Activated CD4-positive, alpha-beta T cell treated with anti-CD3 and anti-CD28 coated beads, Interleukin-2, amount 50 U/mL, for 16 hours (primary cell): ENCODE measurements around the gene PUM2.
"Not testable (repeated sequence)": the region's sequence is repeated elsewhere in the genome, so short reads cannot be mapped to it uniquely, and the experiment has no call there.

Experiments
- DNase-seq: peaks from one replicate; pipeline ENCODE4 v3.0.0-alpha.2; 2020

Gene PUM2, protein sequence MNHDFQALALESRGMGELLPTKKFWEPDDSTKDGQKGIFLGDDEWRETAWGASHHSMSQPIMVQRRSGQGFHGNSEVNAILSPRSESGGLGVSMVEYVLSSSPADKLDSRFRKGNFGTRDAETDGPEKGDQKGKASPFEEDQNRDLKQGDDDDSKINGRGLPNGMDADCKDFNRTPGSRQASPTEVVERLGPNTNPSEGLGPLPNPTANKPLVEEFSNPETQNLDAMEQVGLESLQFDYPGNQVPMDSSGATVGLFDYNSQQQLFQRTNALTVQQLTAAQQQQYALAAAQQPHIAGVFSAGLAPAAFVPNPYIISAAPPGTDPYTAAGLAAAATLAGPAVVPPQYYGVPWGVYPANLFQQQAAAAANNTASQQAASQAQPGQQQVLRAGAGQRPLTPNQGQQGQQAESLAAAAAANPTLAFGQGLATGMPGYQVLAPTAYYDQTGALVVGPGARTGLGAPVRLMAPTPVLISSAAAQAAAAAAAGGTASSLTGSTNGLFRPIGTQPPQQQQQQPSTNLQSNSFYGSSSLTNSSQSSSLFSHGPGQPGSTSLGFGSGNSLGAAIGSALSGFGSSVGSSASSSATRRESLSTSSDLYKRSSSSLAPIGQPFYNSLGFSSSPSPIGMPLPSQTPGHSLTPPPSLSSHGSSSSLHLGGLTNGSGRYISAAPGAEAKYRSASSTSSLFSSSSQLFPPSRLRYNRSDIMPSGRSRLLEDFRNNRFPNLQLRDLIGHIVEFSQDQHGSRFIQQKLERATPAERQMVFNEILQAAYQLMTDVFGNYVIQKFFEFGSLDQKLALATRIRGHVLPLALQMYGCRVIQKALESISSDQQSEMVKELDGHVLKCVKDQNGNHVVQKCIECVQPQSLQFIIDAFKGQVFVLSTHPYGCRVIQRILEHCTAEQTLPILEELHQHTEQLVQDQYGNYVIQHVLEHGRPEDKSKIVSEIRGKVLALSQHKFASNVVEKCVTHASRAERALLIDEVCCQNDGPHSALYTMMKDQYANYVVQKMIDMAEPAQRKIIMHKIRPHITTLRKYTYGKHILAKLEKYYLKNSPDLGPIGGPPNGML

GRCh38 chr2:20350753-20351554, at the start of gene PUM2:
Gene PUM2, minus strand, starts transcription at chr2:20350844. Its CDS starts 23,484 bp downstream, at chr2:20327360.
- peak; percentile 97 for DNase-seq

DNA sequence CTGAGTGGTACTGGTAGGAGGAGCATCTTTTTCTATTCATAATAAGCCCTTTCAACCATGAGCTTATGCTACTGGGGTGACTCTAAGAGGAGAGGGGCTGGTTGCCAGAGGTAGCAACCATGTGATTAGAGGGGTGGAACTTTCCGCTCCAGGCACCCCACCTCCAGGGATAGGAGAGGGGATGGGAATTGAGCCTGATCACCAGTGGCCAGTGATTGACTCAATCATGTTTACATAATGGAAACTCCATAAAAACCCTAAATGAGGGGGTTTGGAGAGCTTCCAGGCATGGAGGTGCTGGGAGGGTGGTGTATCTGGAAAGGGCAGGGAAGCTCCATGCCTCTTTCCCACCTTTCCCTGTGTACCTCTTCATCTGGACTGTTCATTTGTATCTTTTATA, 49.7 kb upstream of the PUM2 start:
- DNase-seq, result no peak

GRCh38 chr2:20398956-20399567, 48.4 kb upstream of the PUM2 start:
- no peak for DNase-seq

DNA sequence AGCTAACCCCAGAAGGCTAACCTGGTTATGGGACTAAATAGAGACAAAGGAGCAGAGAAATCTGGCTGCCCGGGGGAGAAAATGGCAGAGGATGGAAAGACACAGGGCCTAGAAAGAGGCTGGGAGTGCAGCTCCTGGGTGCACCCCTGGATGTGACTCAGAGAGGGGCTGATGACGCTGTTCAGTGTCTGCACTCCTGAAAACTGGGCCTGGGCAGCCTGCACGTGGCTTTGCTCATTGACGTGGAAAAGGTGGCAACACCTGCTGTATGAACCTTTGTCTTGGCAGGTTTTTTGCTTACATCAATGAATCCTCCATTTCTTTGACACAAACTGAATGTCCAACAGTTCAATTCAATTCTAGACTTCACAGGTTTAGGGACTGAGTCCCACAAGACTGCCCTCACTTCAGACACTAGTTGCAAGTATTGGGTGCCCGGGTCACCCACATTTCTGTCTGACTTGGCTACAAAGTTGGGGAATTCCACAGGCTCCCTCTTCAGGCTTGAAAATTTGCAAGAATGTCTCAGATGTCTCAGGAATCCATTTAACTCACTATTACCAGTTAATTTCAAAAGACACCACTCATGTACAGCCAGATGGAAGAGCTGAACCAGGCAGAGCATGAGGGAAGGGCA, 47.3 kb upstream of the PUM2 start:
- DNase-seq, result no peak

GRCh38 chr2:20396356-20397000, 45.8 kb upstream of the PUM2 start:
- no peak for DNase-seq

- DNase-seq, result no peak
Measured at GRCh38 chr2:20393986-20394385, 43.3 kb upstream of the PUM2 start.

DNA sequence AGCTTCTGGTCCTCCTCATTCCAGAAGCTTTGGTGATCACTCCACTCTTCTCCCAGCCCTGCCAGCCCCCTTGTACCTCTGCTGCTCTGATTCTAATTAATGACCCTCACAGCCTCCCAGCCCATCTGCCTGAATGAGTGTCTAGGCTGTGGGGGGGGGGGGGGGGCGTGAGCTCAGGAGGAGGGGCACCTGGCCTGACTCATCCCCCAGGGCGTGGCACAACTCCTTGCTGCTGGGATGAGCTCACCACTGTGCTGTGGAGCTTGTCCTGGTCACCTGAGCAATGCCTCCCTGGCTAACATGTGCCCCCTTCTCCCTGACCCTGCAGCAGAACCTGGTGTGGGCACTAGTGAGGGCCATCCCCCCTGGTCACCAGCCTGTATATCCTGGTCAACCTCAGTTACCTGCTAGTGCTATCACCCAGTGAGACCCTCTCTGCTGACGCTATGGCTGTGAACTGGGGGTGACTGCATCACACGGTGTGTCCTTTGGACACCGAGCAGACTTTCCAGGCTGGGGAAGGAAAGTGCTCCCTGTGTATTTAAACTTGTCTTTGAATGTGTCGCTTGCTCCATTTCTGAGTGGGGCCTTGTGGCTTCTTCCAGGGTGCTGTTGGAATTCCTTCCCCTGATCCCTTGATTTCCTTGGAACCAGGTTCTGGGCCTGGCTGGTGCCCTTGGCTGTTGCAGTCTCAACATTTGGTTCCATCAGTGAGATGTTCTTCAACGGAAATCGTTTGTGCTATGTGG, 41.5 kb upstream of the PUM2 start:
- DNase-seq, result no peak

GRCh38 chr2:20390524-20391123, 40.0 kb upstream of the PUM2 start:
- DNase-seq, result no peak

GRCh38 chr2:20384953-20385352, 34.3 kb upstream of the PUM2 start:
- DNase-seq, result no peak

DNA sequence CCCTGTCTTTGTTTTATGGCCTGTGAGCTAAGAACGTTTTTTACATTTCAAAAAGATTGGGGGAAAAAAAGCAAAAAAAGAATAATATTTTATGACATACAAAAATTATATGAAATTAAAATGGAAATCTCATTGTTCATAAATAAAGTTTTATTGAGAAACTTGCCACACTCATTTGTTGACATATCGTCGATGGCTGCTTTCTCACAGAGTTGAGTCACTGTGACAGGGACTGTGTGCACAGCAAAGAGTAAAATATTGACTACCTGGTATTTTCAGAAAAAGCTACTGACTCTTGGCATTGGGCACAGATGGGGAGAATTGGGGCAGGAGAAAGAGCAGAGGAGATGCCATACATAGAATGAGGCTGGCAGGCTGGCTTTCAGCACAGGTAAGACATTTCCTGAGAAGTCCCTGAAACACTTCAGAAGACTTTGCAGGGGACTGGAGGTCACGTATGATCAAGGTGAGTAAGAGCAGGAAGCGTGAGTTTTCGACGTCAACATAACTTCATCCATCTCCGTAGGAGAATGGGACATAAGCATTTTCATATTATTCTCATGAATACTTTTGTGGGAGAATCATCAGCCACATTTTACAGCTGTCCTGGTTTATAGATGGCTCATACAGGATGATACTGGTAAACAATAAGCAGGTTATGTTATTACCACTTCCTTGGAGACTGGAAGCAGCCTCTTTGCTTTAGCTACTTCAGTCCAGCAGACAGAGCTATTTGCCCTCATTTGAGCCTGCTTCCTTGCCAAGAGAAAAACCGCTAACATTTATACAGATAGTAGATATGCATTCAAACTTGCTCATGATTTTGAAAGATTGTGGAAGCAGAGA, 32.5 kb upstream of the PUM2 start:
- no peak for DNase-seq

- no peak for DNase-seq
Measured at GRCh38 chr2:20381457-20381856, 30.8 kb upstream of the PUM2 start.

DNA sequence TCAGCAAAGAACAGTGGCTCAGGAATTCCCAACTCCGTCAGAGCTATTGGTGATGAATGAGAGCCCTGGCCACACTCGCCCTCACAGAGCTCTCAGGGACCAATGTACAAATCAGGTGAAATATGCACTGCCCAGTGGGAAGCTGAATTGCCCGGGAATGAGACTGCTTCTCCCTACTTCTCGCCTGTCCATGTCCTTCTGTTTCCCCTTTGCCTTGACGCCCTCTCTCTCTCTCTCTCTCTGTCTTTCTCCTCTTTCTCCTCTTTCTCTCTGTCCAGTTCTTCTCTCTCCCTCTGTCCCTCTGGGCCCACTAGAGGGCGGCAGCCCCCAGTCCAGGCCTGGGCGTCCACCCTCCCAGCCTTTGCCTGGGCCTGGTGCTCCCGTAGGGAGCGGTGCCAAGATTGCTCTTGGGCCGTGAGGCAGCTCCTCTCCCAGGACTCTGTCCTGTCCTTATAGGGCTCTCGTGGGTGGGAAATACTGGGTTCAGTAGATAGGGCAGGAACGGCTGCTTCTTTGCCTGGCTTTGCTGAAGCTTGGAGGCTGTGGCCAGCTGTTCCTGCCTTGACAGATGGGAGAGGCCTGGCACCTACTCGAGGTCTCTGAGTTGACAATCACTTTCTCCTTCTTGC, 28.4 kb upstream of the PUM2 start:
- DNase-seq, result no peak

DNA sequence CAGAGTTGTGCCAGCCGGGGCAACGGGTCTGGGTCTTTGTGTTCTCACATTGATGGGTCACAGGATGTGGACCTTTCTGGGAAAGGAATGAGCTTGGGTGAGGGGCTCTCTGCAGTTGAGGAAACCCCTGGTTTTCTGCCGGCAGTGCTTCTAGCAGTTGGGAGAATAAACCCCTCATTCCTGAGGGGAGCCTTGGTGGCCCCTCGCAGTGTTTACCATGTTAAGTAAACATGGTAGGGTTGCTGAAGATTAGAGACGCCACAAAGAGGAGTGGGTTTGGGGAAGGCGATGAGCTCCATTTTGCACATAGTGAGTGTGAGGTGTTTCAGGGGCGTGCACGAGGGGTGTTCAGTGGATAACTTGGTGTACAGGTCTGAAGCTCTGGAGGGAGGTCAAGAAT, 27.7 kb upstream of the PUM2 start:
- no peak for DNase-seq

- no peak for DNase-seq
Measured at GRCh38 chr2:20377741-20378140, 27.1 kb upstream of the PUM2 start.

DNA sequence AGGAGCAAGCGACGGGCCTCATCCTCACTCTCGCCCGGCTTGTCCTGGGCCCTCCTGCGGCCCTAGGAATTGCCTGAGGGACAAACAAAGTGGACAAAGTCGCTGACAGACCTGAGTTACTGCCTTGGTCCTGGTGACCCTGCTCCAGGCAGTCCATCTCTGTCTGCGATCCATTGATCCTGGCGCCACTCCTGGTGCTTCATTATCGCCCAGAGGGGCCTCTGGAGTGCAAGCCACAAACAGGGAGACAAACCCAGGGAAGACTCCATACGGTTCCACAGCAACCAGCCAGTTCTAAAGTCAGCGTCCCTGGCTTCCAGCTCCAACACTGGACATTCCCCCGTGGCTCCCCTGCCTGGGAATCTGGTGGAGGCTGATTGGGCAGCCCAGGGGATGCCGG, 24.3 kb upstream of the PUM2 start:
- DNase-seq, result not testable (repeated sequence)

GRCh38 chr2:20372896-20373640, 22.4 kb upstream of the PUM2 start:
- DNase-seq, result no peak

GRCh38 chr2:20371323-20372025, 20.8 kb upstream of the PUM2 start:
- DNase-seq, result no peak
